HG03045 (cell line): Measurements from ENCODE around the gene MORN5.

ENCODE experiments used
- ATAC-seq: cut with Tn5 transposase; IDR thresholded peaks from one replicate; pipeline ENCODE4 v1.9.1; 2021; ENCODE audit warnings: mild to moderate bottlenecking, moderate library complexity; ENCODE audit not compliant: unreplicated experiment

MORN5 gene

DNA sequence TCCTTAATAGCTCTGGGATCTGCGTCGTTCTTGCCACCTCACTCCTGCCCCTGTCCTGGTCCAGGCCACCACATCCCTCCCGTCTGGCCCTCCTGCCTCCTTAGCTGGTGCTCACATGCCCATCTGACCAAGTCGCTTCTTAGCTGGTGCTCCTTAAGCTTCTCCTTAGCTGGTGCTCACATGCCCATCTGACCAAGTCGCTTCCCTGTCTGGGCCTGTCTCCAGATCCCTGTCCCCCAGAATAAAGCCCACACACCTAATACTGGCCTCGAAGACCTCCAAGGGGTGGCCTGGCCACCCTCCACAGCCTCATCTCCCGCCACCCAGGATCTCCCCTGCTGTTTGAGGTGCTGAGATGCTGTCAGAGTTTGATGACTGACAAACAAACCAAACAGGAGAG, 35.2 kb upstream of the MORN5 start:
- ATAC-seq = no peak

DNA sequence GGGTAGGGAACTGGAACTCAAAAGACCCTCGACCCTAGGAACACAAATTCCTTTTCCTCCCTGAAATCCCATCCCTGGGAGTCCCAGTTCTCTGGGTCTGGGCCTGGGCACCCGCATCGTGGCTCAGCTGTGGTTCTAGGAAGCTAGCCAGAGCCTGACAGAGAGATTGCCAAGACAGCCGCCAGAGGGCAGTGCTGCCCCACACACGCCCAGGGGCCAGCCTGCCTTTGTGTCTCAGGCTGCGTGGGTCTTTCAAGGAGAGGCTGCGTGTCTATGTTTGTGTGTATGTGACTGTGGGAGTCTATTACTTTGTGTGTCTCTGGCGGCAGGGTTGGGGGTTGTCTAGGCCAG, 34.6 kb upstream of the MORN5 start:
- peak; percentile 57 for ATAC-seq

DNA sequence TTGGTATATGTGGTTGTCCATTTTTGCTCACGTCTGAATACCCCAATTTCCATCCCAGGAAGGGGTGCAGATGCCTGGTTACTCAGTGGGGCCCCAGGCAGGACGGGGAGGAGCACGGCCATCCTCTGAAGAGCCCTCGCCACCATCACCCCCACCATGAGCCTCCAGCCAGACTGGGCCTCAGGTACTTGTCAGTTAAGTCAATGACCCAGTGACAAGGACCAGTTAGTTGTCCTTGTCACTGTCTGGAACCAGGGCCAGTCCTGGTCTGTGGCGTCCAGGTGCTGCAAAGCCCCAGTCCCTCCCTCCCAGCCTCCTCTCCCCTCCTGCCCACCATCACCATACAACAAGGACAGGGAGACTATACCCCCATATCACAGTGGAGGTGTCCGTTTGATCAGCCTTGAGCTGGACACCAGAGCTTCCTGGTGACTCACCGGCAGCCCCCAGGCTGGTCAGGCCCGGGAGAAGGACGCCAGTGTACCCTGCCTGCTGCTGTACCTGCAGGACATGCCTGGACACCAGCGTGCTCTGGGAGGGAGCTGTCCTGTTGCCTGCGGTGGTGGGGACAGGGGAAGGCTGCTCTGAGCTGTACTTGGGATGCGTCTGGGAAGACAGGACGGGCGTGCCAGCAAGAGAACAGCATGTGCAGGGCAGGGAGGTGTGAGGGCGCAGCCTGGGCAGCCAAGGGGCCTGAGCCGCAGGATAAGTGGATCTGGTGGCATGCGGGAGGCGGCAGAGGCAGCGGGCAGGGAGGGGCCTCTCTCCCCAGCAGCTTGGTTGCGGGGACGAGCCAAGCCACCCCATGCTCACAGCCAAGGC, 34.0 kb upstream of the MORN5 start:
- ATAC-seq = no peak

DNA sequence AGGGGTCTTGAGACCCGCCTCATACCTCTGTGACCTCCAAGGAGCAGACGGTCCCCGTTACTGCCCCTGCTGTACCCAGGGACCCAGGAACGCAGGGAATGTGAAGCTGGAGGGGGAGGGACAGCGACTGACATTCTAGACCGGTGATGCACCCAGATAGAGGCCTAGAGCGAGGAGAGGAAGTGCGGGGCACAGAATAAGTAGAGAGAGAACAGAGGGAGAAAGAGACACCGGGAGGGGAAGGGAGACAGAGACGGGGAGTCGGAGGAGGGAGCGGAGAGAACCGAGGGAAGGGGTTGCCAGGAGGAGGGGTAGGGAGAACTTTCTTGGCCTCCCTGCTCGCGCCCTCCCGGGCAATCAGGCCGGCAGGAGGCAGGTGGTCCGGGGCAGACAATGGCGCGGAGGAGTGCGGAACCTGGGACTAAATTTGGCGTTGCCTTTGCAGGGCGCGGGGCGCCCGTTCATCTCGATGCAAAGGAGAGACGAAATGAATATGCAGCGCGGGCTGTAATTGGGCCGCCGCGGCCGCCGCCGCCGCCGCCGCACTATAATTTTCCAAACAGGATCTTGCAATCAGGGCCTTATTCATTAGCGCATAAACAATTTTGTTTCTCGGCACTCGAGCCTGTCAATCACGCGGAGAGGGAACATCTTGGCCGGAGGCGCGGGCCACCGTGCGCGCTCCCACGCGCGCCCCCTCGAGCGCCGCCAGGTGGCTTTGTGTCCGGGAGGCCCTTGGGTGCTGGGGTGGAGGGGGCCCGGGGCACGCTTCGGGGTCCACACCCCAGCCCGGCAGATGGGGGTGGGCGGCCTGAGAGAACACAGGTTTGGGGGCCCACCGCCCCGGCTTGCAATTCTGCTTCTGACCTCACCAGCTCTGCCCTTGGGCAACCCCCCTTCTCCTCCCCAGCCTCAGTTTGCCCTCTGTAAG, 33.1 kb upstream of the MORN5 start:
- ATAC-seq = no peak

DNA sequence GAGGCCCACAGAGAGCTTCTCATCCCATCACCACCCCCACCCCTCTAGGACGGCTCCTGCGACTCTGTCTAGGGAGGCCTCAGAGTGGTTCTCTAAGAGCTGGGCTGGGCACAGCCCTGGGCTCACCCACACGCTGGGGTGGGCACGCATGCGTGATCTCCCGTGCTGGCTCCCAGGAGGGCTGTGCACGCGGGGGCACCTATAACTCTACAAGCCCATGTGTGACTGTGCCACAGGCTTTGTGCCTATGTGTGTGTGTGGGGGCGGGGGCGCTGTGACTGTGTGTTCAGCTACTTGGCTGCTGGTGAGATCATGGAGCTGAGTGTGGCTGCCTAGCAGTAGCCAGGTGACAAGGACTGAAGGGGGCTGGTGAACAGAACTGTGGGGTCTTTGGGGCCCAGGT, 32.3 kb upstream of the MORN5 start:
- ATAC-seq = no peak

DNA sequence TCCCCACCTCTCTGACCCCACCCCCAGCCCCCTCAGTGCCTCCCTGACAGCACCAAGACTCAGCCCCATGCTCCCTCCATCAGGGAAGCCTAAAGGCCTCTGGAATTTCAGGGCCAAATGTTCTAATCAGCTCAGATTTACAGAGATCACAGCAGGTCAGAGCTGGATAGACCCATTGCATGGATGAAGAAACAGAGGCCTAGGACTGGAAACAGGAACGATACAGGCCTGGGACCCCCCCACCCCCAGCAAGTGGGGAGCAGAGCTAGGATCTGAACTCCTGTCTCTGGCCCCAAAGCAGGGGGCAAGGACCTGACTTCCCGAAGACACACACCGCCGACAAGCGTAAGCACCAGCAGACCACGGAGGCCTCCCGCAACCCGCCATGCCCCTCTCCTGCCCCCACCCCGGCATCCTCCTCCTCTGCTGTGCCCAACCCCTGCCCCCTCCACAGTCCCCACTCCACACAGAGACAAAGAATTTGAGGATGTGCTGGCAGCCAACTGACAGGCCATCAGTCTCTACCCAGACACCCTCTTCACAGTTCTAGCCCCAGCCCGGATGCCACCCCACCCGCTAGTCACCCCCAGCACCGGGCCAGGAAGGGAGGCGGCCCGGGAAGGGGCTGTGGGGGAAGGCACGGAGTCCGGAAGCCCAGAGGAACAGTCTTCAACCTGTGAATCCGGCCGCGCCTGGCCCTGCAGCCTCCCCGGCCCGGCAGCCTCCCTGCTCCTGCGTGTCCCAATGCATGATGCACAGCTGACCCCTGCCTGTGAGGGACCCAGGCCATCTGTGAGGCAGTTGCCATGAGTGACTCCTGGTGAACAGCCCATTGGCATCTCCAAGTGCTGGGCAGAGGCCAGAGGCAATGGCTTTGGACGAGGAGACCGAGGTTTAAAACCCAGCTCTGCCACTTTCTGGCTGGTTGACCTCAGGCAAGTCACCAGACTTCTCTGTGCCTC, 31.4 kb upstream of the MORN5 start:
- no peak for ATAC-seq

DNA sequence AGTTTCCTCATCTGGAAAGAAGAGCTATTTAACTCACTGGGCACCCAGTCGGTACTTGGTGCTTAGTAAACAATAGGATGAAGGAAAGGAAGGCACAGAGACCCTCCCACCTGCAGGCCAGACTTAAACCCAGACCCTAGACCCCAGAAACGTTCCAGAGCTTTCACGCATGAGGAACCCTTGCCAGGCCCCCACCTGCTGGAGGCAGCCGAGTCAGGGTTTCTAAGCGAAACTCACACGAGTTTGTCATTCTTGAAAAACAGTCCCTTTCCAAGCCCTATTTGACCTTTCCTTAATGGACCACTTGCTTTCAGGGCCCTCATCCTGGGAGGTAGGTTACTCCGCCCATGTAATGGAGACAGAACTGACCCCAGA, 30.8 kb upstream of the MORN5 start:
- no peak for ATAC-seq

DNA sequence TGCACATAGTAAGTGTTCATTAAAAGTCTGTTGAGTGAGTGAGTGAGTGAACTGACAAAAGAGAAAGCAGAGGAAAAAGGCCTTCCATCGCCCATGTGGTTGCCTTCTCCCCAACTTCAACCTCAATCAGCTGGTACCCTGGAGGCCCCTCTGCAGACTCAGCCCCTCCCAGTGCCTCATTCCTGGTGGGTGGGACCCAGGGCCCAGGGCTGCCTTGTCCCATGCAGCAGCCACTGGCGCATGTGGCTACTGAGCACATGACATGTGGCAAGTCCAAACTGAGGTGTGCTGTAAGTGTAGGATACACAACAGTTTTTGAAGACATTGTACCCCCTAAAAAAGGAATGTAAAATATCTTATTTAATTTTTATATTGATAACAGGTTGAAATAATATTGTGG, 29.7 kb upstream of the MORN5 start:
- ATAC-seq = no peak

DNA sequence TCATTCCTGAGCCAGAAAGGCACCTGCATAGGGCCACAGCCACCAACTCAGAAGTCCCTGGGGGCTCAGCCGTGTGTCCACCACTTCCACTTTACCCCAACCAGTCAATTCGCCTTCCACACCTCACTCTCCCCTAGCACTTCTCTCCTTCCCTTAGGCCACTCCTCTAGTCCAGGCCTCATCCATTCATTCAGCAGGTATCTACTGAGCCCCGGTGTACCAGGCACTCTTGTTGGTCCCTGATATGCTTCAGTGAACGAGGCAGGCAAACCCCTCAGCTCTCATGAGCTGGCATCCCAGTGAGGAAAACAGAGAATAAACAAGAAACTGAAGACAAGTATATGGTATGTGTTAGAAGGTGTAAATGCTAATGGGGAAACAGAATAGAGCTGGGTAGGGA, 28.9 kb upstream of the MORN5 start:
- no peak for ATAC-seq

DNA sequence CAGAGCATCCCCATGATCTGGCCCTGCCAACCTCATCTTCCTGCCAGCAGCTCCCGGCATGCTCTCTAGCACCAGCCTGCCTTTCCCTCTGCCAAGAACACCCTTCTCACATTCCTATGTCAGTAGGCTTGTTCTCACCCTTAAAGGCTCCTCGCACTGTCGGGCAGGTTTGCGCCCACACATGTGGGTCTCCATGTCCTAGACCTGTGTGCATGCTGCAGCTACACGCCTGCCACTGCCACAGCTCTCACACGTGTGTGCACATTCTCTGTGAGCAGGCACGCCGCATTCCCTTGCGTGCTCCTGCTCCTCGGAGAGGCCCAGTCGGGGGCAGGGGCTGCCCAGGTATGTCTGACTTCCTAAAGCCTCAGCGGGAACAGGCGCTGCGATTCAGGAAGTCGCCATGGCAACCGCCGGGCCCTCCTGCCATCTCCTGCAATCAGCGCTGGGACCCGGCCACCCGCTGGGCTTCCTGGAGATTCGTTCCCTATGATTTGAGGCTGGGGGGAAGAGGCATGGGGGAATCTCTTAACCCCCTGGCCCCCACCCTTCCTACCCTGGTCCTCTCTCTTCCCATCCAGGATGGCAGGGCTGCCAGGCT, 28.2 kb upstream of the MORN5 start:
- ATAC-seq = no peak

DNA sequence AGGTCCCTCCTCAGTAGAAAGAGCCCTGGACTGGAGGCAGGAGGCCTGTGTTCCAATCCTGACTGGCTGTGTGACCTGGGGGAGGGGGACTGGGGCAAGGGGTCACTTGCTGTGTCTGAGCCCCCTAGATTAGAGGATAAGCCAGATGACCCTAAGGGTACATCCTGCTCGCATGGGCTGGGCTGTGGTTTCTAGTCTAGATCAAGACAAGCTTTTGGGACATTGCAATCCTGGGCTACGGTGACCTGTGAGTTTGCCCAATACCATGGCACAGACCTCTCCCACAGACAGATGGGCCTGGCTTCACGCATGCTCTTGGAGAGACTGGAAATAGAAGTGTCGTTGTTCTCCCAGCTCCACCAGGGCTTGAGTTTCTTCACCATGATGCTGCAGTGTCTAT, 27.2 kb upstream of the MORN5 start:
- ATAC-seq = no peak

DNA sequence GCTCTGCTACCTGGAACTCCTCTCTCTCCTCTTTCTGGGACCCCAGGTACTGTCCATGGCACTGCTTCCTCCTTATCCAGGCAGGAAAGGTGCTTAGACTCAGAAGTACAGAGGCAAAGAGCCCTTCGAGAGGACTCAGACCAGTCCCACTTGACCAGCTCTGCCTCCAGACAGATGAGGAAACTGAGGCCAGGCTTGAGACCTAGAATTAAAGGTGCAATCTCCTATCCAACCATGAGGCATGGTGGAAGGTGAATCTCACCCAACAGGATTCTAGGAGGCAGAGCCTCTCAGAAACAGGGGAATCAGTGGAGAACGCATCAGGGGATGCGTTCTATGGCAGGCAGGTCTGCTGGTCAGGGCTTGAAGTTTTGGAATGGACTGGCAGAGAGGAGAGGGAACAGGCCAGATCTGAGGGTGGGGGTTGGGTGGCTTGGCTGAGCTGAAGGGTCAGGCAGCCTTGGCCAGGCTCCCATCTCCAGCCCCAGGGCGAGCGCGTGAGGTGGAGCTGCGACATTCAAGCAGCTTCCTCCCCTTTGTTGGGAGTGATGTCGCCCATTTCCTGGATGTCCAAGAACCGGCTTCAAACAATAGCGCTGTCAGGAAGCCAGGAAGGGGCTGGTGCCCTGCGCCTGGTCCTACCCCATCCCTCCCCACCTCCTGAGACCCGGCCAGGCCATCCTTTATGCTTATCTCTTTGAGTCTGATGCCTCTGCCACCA, 26.3 kb upstream of the MORN5 start:
- ATAC-seq = no peak

DNA sequence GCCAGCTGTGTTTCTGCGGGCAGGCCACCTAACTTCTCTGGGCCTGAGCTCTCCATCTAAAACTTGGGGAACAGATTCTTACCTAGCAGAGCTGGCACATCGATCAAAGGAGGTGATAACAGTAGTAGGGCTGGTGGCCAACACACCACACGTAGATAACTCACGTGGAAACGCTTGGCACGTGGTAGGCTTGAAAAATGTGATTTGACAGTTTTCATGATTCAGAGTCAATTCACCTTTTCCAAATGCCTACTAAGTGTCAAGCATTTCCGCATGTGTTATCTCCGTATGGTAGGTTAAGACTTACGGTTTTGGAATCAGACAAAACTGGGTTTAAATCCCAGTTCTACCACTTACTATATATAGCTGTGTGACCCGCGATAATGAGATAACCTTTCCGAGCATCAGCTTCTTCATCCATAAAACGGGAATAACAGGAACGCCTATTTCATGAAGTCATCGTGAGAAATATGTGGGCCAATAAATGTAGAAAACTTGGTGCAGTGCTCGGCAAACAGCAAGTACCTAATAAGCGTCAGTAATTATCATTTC, 25.6 kb upstream of the MORN5 start:
- ATAC-seq = no peak

DNA sequence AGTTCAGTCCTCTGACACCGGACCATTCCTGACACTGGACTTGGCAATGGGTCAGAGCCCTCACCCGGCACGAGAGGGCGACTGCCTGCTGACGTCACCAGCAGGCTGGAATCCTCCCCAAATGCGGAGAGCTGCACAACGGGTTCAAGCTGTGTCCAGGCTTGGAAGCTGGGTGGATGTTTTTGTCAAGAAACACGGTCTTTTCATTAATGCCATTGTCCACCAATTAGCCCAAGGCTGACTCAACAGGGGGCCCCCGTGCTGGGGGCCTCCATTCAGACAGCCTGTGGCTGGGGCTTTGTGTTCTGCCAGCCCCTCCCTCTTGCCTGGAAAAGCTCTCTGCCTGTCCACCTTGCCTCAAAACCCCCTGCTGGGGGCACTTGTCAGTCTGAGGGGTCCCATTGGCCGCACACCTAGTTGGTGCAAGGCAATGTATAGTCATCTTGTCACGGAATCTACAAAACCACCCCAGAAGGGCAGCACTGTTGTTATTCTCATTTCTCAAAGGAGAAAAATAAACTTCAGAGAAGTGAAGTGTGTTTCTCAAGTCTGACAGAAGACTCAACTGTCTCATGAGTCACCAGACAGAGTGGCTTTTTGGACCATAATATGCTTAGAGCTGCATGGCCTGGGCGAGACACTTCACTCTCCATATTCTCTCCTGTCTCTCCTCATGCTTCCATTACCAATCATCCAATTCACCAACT, 24.7 kb upstream of the MORN5 start:
- ATAC-seq = no peak

DNA sequence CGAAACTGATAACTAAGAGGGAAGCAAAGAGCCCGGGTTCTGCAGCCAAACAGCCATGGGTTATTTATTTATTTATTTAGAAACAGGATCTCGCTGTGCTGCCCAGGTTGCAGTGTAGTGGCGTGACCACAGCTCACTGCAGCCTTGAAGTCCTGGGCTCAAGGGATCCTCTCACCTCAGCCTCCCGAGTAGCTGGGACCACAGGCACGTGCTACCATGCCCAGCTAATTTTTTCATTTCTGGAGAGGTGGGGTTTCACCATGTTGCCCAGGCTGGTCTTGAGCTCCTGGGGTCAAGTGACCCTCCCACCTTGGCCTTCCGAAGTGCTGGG, 24.2 kb upstream of the MORN5 start:
- ATAC-seq = no peak

DNA sequence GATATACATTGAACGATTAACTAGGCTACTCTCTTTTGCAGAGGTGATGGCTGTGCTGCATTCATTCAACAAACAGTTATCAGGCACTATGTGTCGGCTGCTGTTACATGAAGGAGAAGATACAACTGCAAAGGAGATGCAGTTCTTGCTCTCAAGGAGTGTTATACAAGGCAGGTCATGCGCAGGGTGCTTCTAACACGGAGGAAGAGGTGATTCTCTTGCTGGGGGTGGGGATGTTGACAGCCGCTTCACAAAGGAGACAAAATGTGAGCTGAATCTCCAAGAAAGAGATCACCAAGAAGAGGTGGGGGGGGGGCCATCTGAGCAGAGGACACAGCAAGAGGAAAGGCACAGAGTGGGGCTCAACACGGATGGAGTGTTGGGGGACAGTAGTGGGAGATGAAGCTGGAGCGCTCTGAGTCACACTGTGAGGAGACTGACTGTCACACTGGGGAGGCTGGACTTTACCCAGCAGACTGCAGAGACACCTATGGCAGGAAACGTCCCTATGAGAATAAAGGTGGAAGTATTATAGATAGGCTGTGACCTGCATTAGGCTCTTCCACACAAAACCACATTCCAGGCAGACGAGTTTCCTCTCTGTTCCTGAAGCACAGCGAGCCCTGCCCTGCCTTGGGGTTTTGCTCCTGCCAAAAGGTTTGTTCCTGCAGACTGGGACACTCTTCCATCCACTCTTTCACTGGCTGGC, 21.0 kb upstream of the MORN5 start:
- ATAC-seq = no peak

DNA sequence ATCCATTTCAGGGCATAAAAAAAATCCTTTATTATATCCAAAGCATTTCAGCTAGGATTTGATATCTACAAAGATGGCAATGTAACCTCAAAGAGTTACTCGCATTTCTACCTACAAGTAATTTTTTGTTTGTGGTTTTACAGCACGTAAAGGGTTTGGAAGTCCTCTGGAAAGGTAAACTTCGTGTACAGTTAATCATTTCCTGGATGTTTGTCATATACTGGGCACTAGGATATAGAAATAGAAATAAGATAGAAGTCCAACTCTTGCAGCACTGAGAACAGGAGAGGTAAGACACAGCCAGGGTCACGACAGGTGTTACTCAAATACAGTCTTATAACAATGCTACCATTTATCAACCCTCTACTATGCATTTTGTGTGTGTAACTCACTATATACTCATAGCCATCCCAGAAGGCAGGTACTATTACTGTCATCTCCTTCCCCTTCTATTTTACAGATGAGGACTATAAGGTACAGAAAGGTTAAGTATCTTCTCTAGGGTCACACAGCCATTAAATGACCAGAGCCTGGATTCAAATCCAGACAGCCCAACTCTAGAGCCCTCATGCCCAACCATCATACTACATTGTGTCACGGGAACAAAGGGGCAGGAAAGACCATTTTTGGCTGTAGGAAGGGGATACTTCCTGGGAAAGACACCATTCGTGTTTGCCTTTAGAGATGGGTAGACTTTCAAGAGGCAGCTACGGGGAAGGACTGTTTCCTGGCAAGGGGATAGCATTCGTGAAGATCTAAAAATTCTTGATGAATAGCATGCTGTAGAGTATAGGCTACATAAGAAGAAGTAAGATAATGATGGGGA, 19.1 kb upstream of the MORN5 start:
- no peak for ATAC-seq

DNA sequence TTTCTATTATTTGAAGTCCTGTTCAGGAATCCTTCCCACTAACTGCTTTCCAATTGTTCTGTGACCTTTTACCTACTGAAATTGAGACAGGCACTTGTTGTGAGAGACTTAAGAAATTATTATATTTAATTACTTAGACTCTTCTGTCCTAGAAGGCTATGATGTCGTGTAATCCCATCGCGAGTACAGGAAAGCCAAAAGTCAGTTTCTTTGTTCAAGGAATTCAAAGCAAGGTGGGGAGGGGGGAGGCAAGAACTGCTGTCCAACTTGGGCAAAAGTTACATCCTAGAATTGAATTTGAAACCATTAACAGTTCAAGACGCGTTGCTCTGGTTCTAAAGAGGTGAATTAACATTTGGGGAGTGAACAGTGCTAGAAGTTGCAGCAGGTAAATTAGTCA, 18.0 kb upstream of the MORN5 start:
- ATAC-seq = no peak
